HT-29 (cell line): ENCODE results near the gene KCNJ9. TPM values are rescaled to one million over a fixed set of nuclear protein-coding genes. Genes with fewer than 3 reads are reported as not detected.
A peak's percentile ranks its signal among the peaks of the same experiment; 100 is the strongest.
"Not testable (repeated sequence)": the region's sequence is repeated elsewhere in the genome, so short reads cannot be mapped to it uniquely, and the experiment has no call there.

Experiments used
- DNase-seq: peaks from one replicate; pipeline ENCODE4 v3.0.0-alpha.2; 2015; ENCODE audit warnings: low spot score
- total RNA-seq: library from RNA; depleted of rRNA; stranded (reverse); fragments of >200 nt; shearing (Covaris generic); gene quantifications from 2 replicates; pipeline ENCODE4 v1.2.3, GENCODE V29; 2014

Gene KCNJ9
- total RNA-seq, 1 experiment from 2014 or later = not detected

GRCh38 chr1:160125746-160126145, 44.4 kb downstream of the KCNJ9 start:
- no peak for DNase-seq

DNA sequence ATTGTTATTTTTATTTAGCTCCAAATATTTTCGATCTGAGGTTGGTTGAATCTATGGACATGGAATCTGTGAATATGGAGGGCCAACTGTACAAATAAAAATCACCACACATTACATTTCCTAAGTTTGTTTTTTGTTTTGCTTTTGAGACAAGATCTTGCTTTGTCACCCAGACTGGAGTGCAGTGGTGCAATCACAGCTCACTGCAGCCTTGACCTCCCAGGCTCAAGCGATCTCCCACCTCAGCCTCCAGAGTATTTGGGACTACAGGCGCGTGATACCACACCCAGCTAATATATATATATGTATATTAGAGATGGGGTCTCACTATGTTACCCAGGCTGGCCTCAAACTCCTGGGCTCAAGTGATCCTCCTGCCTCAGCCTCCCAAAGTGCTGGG, 45.0 kb downstream of the KCNJ9 start:
- not testable (repeated sequence) for DNase-seq

DNA sequence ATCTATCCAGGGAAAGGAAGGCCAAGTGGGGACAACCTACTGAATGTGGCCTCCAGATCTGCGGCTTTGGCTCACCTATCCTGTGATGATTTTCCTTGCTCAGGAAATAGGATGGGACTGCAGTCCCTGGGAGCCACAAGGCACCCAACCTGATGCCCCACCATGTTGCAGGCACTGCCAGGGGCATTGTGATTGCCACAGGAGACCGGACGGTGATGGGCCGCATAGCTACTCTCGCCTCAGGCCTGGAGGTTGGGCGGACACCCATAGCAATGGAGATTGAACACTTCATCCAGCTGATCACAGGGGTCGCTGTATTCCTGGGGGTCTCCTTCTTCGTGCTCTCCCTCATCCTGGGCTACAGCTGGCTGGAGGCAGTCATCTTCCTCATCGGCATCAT, 46.0 kb downstream of the KCNJ9 start:
- DNase-seq = no peak

GRCh38 chr1:160127865-160128523, 46.7 kb downstream of the KCNJ9 start:
- DNase-seq = peak; percentile 18

GRCh38 chr1:160128636-160129035, 47.3 kb downstream of the KCNJ9 start:
- no peak for DNase-seq

DNA sequence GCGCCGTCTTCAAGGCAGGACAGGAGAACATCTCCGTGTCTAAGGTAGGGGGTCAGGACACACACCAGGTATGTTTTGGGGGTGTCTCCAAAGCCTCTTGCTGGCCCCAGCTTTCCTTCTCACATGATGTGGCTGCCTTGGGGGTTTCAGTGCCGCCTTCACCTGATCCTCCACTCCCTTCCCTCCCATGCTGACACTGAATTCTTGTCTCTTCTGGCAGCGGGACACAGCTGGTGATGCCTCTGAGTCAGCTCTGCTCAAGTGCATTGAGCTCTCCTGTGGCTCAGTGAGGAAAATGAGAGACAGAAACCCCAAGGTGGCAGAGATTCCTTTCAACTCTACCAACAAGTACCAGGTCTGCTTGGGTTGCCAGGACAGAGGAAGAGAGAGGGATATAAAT, 47.7 kb downstream of the KCNJ9 start:
- no peak for DNase-seq

DNA sequence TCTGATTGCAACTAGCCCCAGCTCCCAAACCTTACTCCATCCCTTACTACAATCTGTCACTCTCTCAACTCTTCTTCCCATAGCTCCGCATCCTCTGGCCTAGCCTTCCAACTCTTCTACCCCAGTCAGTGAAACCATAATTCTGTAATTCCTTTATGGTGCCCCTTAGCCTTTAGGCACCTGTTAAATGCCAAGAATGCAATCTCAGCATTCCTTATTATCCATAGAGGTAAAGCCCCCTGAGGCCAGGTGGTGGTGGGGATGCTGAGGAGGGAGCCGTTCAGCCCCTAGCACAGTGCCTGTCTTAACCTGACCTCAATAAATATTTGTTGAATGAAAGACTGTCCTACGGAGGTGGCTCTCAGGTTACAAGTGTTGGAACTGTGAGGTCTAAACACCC, 48.2 kb downstream of the KCNJ9 start:
- DNase-seq = no peak

DNA sequence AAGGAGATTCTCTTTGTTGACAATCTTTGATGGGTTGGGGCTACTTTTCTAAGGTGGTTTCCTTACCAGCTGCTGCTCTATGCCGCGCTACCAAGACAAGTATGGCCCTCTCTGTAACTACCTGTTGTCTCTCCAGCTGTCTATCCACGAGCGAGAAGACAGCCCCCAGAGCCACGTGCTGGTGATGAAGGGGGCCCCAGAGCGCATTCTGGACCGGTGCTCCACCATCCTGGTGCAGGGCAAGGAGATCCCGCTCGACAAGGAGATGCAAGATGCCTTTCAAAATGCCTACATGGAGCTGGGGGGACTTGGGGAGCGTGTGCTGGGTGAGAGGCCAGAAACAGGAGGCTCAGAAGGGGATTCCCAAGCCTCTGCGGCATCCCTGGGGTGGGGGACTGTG, 48.6 kb downstream of the KCNJ9 start:
- DNase-seq = no peak

DNA sequence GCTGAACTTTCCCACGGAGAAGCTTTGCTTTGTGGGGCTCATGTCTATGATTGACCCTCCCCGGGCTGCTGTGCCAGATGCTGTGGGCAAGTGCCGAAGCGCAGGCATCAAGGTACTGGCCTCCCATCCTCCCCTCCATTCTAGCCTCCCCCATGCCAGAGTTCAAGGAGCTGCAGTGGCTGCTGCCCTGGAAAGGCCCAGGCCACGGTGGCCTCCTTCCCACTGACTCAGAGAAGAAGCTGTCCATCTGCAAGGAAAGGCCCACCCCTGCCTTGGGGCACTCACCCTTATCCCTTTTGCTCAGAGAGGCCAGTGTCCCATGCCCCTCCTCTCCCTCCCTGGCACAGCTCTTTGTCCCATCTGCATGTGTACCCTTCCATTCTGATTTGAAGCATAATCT, 49.1 kb downstream of the KCNJ9 start:
- DNase-seq = no peak

GRCh38 chr1:160130939-160131338, 49.6 kb downstream of the KCNJ9 start:
- no peak for DNase-seq

GRCh38 chr1:160131803-160132565, 50.6 kb downstream of the KCNJ9 start:
- DNase-seq = no peak

- no peak for DNase-seq
Observed at GRCh38 chr1:160133990-160134770, 52.8 kb downstream of the KCNJ9 start.

GRCh38 chr1:160134791-160135572, 53.6 kb downstream of the KCNJ9 start:
- DNase-seq = no peak

GRCh38 chr1:160136121-160136925, 55.0 kb downstream of the KCNJ9 start:
- DNase-seq = no peak

GRCh38 chr1:160136926-160137200, 55.5 kb downstream of the KCNJ9 start:
- DNase-seq = no peak

DNA sequence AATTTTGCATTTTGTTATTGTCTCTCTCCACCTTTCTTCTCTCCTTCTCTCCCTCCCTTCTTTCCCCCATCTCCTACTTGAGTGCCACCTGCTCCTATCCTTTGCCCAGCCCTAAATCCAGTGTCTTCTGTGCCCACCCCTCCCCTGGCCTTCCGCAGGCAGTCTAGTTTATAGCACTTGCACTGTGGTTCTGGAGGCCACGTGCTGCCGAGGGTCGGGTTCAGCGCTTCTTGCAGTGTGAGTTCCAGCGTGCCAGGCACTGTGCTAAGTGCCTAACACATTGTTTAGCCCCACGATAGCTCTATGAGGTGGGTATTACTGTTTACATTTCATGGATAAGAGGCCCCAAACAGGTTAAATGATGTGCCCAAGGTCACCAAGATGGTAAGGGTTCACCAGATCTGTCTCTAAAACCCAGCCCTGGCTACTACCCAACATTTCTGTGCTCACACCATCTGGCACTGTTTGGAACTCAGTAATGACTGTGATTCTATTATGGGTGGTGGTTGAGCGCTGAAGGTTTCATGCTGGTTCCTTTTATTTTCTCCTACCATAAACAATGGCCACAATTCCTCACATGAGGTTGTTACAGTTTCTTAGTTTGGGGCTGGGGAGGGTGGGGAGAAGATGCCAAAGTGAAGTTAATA, 56.0 kb downstream of the KCNJ9 start:
- no peak for DNase-seq

DNA sequence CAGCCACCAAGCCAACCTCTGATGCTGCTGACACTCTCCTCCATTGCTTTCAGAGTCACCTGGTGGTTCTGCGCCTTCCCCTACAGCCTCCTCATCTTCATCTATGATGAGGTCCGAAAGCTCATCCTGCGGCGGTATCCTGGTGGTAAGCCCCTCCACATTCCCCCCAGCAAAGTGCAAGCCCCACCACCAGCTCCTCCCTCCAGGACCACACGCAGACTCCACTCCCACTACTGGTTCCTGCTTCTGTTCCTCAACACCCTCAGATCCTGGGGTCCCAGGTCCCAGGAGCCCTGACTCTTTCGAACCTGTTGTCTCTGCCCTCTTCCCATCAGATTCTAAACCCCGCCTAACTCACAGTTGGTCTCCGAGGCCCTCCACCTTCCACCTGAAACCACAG, 58.5 kb downstream of the KCNJ9 start:
- DNase-seq = no peak
